ENCODE measurements around the gene CUX1. TPM values are rescaled to one million over a fixed set of nuclear protein-coding genes. Genes with fewer than 3 reads are reported as not detected.

Gene CUX1
- total and polyA plus RNA-seq, 4 donors = 40.5 to 138 (median 69.1) TPM

- Histone ChIP-seq H3K27me3 (ENCODE audit: control insufficient read depth in 3 of 3, insufficient read depth in 3 of 3, low read length in 2 of 3) (no peaks in the 10 kb centered on the region), H3K4me1 (ENCODE audit: control insufficient read depth in 5 of 5, insufficient read depth in 5 of 5, low read length in 5 of 5) (peaks cover 0 to 8% (median 3%) of the 10 kb centered on the region in 5 donors), H3K9ac (ENCODE audit: insufficient read depth in 1 of 2, low read length in 2 of 2) (no peak overlapping the region), H3K27ac (ENCODE audit: low read depth in 1 of 2, low read length in 1 of 2) (no peak overlapping the region), H3K4me3 (no peak overlapping the region), H3K9me3 (ENCODE audit: control insufficient read depth in 4 of 4, insufficient read depth in 3 of 4, low read length in 3 of 4) (no peaks in the 10 kb centered on the region), H3K36me3 (ENCODE audit: control insufficient read depth in 4 of 4, insufficient read depth in 4 of 4, low read length in 4 of 4) (peaks cover 0 to 3% (median 0%) of the 10 kb centered on the region in 4 donors)
- TF ChIP-seq CTCF (IDR thresholded peaks at IDR 0.05; ENCODE audit: control extremely low read depth, extremely low read depth) = no peak
- ATAC-seq (ENCODE audit: insufficient read depth, low FRiP score) (no peak), DNase-seq (no peak)
- 98% methylated on average over 9 of the region's 9 CpGs for WGBS, 2 donors
These were observed 146.3 kb downstream of the CUX1 start for GRCh38 chr7:101963693-101964092.

GRCh38 chr7:101964680-101965452, 147.4 kb downstream of the CUX1 start:
- Histone ChIP-seq H3K27me3 (ENCODE audit: control insufficient read depth in 3 of 3, insufficient read depth in 3 of 3, low read length in 2 of 3) (no peaks in the 10 kb centered on the region), H3K9me3 (ENCODE audit: control insufficient read depth in 4 of 4, insufficient read depth in 3 of 4, low read length in 3 of 4) (no peaks in the 10 kb centered on the region), H3K27ac (ENCODE audit: low read depth in 1 of 2, low read length in 1 of 2) (no peak overlapping the region), H3K36me3 (ENCODE audit: control insufficient read depth in 4 of 4, insufficient read depth in 4 of 4, low read length in 4 of 4) (peaks cover 0 to 3% (median 0%) of the 10 kb centered on the region in 4 donors), H3K4me1 (ENCODE audit: control insufficient read depth in 5 of 5, insufficient read depth in 5 of 5, low read length in 5 of 5) (peaks cover 0 to 8% (median 3%) of the 10 kb centered on the region in 5 donors), H3K4me3 (no peak overlapping the region), H3K9ac (ENCODE audit: insufficient read depth in 1 of 2, low read length in 2 of 2) (no peak overlapping the region)
- ATAC-seq (ENCODE audit: insufficient read depth, low FRiP score) = no peak
- DNase-seq = no peak
- WGBS, 2 donors = 79 to 86% methylated on average over 18 of the region's 18 CpGs
- TF ChIP-seq CTCF (IDR thresholded peaks at IDR 0.05; ENCODE audit: control extremely low read depth, extremely low read depth) = no peak

DNA sequence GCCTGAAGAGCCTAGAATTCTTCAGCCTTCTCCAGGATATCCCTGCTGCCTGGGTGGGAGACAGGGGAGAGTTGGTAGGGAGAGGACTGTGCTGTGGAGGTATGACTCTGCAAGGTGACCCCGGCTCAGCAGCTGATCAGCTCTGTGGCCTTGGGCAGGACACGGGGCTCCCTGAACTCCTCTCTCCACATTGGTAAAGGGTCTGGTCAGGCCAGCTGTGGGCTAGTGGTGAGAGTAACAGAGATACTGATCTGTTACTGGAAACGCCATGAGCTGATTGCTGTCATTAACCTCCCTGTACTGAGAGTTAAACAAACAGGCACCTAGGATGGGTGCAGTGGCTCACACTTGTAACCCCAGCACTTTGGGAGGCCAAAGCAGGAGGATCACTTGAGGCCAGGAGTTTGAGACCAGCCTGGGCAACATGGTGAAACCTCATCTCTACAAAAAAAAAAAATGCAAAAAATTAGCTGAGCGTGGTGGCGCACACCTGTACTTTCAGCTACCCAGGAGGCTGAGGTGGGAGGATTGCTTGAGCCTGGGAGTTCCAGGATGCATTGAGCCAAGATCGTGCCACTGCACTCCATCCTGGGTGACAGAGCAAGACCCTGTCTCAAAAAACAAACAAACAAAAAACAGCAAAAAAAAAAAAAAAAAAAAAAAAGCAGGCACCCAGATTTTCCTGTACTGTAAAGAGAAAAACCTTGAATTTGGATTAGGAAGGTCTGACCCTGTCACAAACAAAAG, 151.5 kb downstream of the CUX1 start:
- Histone ChIP-seq H3K4me3 (no peak overlapping the region), H3K9me3 (ENCODE audit: control insufficient read depth in 4 of 4, insufficient read depth in 3 of 4, low read length in 3 of 4) (peaks cover 0 to 1% (median 0%) of the 10 kb centered on the region in 4 donors), H3K27me3 (ENCODE audit: control insufficient read depth in 3 of 3, insufficient read depth in 3 of 3, low read length in 2 of 3) (no peaks in the 10 kb centered on the region), H3K36me3 (ENCODE audit: control insufficient read depth in 4 of 4, insufficient read depth in 4 of 4, low read length in 4 of 4) (peaks cover 0 to 3% (median 0%) of the 10 kb centered on the region in 4 donors), H3K4me1 (ENCODE audit: control insufficient read depth in 5 of 5, insufficient read depth in 5 of 5, low read length in 5 of 5) (peaks cover 0 to 7% (median 0%) of the 10 kb centered on the region in 5 donors), H3K9ac (ENCODE audit: insufficient read depth in 1 of 2, low read length in 2 of 2) (no peak overlapping the region), H3K27ac (ENCODE audit: low read depth in 1 of 2, low read length in 1 of 2) (no peak overlapping the region)
- ATAC-seq (ENCODE audit: insufficient read depth, low FRiP score) (no peak), DNase-seq (no peak)
- WGBS, 2 donors = 75 to 78% methylated on average over 6 of the region's 6 CpGs
- no peak for TF ChIP-seq CTCF (IDR thresholded peaks at IDR 0.05; ENCODE audit: control extremely low read depth, extremely low read depth)
